ENCODE measurements around the gene TMEM217. TPM values are rescaled to one million over a fixed set of nuclear protein-coding genes. Genes with fewer than 3 reads are reported as not detected.

The TMEM217 gene
- total RNA-seq, 1 experiment from 2014 or later: 0.74 TPM

DNA sequence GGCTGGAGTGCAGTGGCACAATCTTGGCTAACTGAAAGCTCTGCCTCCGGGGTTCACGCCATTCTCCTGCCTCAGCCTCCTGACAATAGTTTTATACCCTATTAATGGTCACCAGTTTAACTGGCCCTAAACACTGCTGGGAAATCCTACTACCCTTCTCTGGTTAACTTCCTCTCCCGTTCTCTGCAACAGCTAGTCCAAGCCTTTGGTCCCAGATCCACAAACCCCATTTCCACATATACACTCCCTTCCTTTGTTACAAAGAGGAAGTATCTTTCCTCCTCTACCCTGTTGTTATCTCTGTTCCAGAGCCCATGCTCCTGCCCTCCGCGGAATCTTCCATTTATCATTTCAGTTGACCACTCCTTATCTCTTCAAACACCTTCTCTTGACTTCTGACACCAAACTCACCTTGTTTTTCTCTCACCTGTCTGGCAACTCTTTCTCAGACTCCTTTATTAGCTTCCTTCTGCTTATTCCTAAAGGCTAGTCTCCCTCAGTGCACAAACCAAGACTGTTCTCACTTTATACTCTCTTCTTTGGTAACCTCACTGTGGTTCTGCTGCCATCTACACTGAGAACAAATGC is 25.4 kb downstream of the TMEM217 start:
- in situ Hi-C loops (cut with HindIII; ENCODE audit: low pct_unique_long_range_greater_than_20kb, low sequenced_read_pairs): no loop called here
- DNase-seq (ENCODE audit: low read depth): no peak

- in situ Hi-C loops (cut with HindIII; ENCODE audit: low pct_unique_long_range_greater_than_20kb, low sequenced_read_pairs): no loop called here
- no peak for DNase-seq (ENCODE audit: low read depth)
Measured at GRCh38 chr6:37230104-37230503, 27.8 kb downstream of the TMEM217 start.

GRCh38 chr6:37225350-37226169 is 32.4 kb downstream of the TMEM217 start:
- in situ Hi-C loops (cut with HindIII; ENCODE audit: low pct_unique_long_range_greater_than_20kb, low sequenced_read_pairs): no loop called here
- no peak for DNase-seq (ENCODE audit: low read depth)

DNA sequence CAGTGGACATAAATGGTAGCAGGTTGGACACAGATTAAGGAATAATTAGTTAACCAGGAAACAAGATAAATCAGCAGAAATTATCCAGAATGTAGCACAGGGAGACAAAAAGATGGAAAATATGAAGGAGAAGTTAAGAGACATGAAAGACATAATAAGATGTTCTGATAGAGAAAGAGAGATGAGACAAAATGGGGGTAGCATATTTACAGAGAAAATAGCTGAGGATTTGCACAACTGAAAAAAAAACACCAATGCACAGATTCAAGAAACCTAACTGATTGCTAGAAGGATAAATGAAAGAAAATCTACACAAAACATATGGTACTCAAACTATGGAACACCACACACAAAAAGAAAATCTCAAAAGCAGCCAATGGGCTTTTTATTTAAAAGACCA is 35.0 kb downstream of the TMEM217 start:
- DNase-seq (ENCODE audit: low read depth): no peak
- in situ Hi-C loops (cut with HindIII; ENCODE audit: low pct_unique_long_range_greater_than_20kb, low sequenced_read_pairs): no loop called here

- in situ Hi-C loops (cut with HindIII; ENCODE audit: low pct_unique_long_range_greater_than_20kb, low sequenced_read_pairs): no loop called here
- peak; percentile 98 for DNase-seq (ENCODE audit: low read depth)
Measured at GRCh38 chr6:37222125-37222967, 35.6 kb downstream of the TMEM217 start.

DNA sequence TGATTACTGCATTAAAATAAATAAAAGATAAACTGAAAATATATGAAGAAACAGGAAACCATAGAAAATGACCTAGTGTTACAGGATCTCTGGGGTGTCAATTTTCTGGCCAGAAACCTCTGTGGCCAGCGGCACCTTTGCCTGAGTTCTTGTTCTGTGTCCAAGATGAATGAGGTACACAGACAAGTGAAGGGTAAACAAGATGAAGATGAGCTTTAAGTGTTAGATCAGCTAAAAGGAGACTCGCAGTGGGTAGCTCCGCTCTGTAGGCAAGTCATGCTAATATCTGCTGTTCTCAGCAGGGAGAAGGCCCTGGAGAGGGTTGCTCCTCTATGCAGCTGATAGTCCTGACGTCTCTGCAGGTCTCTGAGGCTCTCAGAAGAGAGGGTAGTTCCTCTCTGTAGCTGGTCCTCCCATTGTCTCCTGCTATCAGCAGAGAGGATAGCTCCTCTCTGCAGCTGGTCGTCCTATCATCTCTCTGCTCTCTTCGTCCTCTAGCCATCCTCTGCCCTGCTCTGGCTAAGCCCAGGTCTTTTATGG is 36.3 kb downstream of the TMEM217 start:
- no peak for DNase-seq (ENCODE audit: low read depth)
- in situ Hi-C loops (cut with HindIII; ENCODE audit: low pct_unique_long_range_greater_than_20kb, low sequenced_read_pairs): no loop called here

DNA sequence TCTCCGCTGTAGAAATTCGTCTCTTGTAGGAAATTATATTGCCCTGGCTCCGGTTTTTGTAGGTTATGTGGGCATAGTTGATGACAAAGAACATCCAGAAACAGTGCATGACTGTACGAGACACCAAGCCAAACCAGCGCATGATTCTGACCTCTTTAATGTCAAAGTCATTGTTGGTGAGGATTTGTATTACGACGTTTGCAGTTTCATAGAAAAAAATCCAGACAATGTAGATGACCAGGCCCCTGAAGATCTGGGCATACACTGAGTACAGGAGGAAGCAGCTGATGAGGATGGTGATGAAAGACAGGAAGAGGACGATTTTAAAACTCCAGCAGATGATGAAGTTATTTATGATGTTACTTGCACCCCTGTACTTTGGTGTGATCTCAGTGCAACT is 39.4 kb downstream of the TMEM217 start:
- in situ Hi-C loops (cut with HindIII; ENCODE audit: low pct_unique_long_range_greater_than_20kb, low sequenced_read_pairs): no loop called here
- no peak for DNase-seq (ENCODE audit: low read depth)

DNA sequence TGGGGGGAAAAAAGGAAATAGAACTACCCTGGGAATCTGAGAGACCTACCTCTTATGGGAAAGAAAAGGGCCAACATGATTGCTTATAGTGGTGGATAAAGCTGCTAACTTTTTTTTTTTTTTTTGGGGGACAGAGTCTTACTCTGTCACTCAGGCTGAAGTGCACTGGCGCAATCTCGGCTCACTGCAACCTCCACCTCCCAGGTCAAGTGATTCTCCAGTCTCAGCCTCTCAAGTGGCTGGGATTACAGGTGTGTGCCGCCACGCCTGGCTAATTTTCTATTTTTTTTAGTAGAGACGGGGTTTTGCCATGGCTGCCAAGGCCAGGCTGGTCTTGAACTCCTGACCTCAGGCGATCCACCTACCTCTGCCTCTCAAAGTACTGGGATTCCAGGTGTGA is 39.9 kb downstream of the TMEM217 start:
- in situ Hi-C loops (cut with HindIII; ENCODE audit: low pct_unique_long_range_greater_than_20kb, low sequenced_read_pairs): no loop called here
- DNase-seq (ENCODE audit: low read depth): no peak

GRCh38 chr6:37212268-37212667 is 45.7 kb downstream of the TMEM217 start:
- DNase-seq (ENCODE audit: low read depth): no peak
- in situ Hi-C loops (cut with HindIII; ENCODE audit: low pct_unique_long_range_greater_than_20kb, low sequenced_read_pairs): no loop called here

DNA sequence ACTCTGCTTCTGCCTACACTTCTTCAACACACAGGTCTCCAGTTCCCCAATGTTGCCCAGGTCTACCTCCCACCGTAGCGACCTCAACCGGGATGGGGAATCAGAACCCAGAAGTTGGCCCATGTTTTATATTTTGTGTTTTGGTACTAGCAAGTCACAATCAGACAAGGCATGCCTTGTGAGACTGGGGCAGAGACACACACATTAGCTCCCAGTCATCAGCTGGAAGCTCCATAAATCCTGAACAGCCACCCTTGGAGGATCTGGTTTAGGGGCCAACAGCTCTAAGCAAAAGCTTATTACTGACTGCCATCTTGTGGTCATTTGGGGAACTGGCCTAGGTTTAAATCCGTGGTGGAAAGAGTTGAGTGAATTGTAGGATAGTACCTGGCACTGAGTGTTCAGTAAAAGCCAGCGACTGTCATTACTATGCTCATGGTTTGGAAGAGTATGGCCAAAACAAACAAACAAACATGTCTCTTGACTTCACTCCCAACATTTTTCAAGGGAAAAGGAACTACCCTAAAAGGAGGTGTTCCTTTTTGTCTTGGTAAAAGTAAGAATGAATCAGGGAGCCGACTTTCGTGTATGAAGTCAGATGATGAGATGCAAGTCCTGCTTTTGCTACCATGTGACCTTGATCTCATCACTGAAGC is 47.5 kb downstream of the TMEM217 start:
- in situ Hi-C loops (cut with HindIII; ENCODE audit: low pct_unique_long_range_greater_than_20kb, low sequenced_read_pairs): no loop called here
- DNase-seq (ENCODE audit: low read depth): peak; percentile 74

GRCh38 chr6:37209461-37210205 is 48.3 kb downstream of the TMEM217 start:
- in situ Hi-C loops (cut with HindIII; ENCODE audit: low pct_unique_long_range_greater_than_20kb, low sequenced_read_pairs): no loop called here
- DNase-seq (ENCODE audit: low read depth): no peak

DNA sequence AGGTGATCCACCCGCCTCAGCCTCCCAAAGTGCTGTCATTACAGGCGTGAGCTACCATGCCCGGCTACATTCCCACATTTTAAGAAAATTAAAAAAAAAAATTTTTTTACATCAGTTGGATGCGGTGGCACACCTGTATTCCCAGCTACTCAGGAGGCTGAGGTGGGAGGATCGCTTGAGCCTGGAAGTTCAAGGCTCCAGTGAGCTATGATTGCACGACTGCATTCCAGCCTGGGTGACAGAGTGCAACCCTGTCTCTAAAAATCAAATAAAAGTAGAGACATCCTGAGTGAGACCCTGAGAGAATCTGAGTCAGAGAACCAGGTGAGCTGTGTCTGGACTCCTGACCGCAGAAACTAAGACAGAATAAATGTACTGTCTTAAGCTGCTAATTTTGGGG is 49.2 kb downstream of the TMEM217 start:
- in situ Hi-C loops (cut with HindIII; ENCODE audit: low pct_unique_long_range_greater_than_20kb, low sequenced_read_pairs): no loop called here
- no peak for DNase-seq (ENCODE audit: low read depth)

- in situ Hi-C loops (cut with HindIII; ENCODE audit: low pct_unique_long_range_greater_than_20kb, low sequenced_read_pairs): no loop called here
Measured at GRCh38 chr6:37207903-37208456, 50.0 kb downstream of the TMEM217 start.

DNA sequence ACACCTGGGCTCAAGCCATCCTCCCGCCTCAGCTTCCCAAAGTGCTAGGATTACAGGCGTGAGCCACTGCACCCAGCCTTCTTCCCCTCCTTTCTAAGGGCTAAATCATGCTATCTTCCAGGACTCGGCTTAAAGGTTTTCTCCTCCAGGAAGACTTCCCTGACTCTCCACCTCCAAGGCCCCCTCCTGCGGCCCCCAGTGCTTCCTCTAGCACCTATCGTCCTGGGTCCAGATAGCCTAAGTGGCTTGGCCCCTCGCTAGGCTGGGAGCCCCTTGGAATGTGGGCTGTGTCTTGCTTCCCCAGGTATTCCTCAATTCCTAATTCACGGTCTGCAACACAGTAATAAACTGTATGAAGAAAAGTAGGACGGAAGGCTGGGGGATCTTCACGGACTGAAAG is 51.3 kb downstream of the TMEM217 start:
- in situ Hi-C loops (cut with HindIII; ENCODE audit: low pct_unique_long_range_greater_than_20kb, low sequenced_read_pairs): no loop called here
- DNase-seq (ENCODE audit: low read depth): no peak

More at GRCh38 chr6:37207903-37208456, 50.0 kb downstream of the TMEM217 start:
- DNase-seq (ENCODE audit: low read depth): peak; percentile 64

- no peak for DNase-seq (ENCODE audit: low read depth)
- in situ Hi-C loops (cut with HindIII; ENCODE audit: low pct_unique_long_range_greater_than_20kb, low sequenced_read_pairs): no loop called here
Measured at GRCh38 chr6:37205997-37206340, 52.0 kb downstream of the TMEM217 start.

GRCh38 chr6:37205175-37205996 is 52.6 kb downstream of the TMEM217 start:
- in situ Hi-C loops (cut with HindIII; ENCODE audit: low pct_unique_long_range_greater_than_20kb, low sequenced_read_pairs): no loop called here
- peak; percentile 39 for DNase-seq (ENCODE audit: low read depth)
